ENCODE measurements around the gene MFN2. TPM values are rescaled to one million over a fixed set of nuclear protein-coding genes. Genes with fewer than 3 reads are reported as not detected.

Gene MFN2
- total and polyA plus RNA-seq, 2 experiments from 2014 or later, result 15.1 to 40.4 TPM

DNA sequence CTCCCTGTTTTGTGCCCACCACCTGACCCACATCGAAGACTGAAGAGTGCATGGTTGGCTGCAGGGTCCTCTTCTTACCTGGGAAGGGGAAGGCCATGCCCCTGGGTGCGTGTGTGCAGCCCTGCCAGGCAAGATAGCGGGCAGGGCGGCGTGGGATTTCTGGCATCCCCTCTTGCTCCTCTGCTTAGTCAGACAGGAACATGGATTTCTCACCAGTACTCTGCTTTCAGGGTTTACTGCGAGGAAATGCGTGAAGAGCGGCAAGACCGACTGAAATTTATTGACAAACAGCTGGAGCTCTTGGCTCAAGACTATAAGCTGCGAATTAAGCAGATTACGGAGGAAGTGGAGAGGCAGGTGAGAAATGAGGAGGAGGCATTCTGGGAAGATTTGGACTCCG, 23.5 kb downstream of the MFN2 start (continued):
- TF ChIP-seq, protein P1, sequence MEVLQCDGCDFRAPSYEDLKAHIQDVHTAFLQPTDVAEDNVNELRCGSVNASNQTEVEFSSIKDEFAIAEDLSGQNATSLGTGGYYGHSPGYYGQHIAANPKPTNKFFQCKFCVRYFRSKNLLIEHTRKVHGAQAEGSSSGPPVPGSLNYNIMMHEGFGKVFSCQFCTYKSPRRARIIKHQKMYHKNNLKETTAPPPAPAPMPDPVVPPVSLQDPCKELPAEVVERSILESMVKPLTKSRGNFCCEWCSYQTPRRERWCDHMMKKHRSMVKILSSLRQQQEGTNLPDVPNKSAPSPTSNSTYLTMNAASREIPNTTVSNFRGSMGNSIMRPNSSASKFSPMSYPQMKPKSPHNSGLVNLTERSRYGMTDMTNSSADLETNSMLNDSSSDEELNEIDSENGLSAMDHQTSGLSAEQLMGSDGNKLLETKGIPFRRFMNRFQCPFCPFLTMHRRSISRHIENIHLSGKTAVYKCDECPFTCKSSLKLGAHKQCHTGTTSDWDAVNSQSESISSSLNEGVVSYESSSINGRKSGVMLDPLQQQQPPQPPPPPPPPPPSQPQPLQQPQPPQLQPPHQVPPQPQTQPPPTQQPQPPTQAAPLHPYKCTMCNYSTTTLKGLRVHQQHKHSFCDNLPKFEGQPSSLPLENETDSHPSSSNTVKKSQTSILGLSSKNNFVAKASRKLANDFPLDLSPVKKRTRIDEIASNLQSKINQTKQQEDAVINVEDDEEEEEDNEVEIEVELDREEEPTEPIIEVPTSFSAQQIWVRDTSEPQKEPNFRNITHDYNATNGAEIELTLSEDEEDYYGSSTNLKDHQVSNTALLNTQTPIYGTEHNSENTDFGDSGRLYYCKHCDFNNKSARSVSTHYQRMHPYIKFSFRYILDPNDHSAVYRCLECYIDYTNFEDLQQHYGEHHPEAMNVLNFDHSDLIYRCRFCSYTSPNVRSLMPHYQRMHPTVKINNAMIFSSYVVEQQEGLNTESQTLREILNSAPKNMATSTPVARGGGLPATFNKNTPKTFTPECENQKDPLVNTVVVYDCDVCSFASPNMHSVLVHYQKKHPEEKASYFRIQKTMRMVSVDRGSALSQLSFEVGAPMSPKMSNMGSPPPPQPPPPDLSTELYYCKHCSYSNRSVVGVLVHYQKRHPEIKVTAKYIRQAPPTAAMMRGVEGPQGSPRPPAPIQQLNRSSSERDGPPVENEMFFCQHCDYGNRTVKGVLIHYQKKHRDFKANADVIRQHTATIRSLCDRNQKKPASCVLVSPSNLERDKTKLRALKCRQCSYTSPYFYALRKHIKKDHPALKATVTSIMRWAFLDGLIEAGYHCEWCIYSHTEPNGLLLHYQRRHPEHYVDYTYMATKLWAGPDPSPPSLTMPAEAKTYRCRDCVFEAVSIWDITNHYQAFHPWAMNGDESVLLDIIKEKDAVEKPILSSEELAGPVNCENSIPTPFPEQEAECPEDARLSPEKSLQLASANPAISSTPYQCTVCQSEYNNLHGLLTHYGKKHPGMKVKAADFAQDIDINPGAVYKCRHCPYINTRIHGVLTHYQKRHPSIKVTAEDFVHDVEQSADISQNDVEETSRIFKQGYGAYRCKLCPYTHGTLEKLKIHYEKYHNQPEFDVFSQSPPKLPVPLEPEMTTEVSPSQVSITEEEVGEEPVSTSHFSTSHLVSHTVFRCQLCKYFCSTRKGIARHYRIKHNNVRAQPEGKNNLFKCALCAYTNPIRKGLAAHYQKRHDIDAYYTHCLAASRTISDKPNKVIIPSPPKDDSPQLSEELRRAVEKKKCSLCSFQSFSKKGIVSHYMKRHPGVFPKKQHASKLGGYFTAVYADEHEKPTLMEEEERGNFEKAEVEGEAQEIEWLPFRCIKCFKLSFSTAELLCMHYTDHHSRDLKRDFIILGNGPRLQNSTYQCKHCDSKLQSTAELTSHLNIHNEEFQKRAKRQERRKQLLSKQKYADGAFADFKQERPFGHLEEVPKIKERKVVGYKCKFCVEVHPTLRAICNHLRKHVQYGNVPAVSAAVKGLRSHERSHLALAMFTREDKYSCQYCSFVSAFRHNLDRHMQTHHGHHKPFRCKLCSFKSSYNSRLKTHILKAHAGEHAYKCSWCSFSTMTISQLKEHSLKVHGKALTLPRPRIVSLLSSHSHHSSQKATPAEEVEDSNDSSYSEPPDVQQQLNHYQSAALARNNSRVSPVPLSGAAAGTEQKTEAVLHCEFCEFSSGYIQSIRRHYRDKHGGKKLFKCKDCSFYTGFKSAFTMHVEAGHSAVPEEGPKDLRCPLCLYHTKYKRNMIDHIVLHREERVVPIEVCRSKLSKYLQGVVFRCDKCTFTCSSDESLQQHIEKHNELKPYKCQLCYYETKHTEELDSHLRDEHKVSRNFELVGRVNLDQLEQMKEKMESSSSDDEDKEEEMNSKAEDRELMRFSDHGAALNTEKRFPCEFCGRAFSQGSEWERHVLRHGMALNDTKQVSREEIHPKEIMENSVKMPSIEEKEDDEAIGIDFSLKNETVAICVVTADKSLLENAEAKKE (CRISPR knock-in tag; IDR thresholded peaks at IDR 0.05), result no peak
- TF ChIP-seq STAT1 (IDR thresholded peaks at IDR 0.05; ENCODE audit: unreplicated experiment) (no peak), POLR2AphosphoS5 (IDR thresholded peaks at IDR 0.05; ENCODE audit: low read depth) (no peak), NANOG (IDR thresholded peaks at IDR 0.05; ENCODE audit: borderline replicate concordance) (no peak), ZNF331 (CRISPR knock-in tag; IDR thresholded peaks at IDR 0.05; ENCODE audit: low read depth) (no peak), EZH2 (IDR thresholded peaks at IDR 0.05; ENCODE audit: low read depth, unreplicated experiment) (no peak), ZNF114 (CRISPR knock-in tag; IDR thresholded peaks at IDR 0.05) (no peak)
- TF ChIP-seq, protein P2, sequence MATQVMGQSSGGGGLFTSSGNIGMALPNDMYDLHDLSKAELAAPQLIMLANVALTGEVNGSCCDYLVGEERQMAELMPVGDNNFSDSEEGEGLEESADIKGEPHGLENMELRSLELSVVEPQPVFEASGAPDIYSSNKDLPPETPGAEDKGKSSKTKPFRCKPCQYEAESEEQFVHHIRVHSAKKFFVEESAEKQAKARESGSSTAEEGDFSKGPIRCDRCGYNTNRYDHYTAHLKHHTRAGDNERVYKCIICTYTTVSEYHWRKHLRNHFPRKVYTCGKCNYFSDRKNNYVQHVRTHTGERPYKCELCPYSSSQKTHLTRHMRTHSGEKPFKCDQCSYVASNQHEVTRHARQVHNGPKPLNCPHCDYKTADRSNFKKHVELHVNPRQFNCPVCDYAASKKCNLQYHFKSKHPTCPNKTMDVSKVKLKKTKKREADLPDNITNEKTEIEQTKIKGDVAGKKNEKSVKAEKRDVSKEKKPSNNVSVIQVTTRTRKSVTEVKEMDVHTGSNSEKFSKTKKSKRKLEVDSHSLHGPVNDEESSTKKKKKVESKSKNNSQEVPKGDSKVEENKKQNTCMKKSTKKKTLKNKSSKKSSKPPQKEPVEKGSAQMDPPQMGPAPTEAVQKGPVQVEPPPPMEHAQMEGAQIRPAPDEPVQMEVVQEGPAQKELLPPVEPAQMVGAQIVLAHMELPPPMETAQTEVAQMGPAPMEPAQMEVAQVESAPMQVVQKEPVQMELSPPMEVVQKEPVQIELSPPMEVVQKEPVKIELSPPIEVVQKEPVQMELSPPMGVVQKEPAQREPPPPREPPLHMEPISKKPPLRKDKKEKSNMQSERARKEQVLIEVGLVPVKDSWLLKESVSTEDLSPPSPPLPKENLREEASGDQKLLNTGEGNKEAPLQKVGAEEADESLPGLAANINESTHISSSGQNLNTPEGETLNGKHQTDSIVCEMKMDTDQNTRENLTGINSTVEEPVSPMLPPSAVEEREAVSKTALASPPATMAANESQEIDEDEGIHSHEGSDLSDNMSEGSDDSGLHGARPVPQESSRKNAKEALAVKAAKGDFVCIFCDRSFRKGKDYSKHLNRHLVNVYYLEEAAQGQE (IDR thresholded peaks at IDR 0.05; ENCODE audit: unreplicated experiment), result no peak
